NCI-H1092 (cell line): ENCODE results near the gene LANCL1.

Source experiments
- DNase-seq: peaks from one replicate; lab custom pipeline; 2025; lab: John Stamatoyannopoulos, UW

LANCL1 gene

DNA sequence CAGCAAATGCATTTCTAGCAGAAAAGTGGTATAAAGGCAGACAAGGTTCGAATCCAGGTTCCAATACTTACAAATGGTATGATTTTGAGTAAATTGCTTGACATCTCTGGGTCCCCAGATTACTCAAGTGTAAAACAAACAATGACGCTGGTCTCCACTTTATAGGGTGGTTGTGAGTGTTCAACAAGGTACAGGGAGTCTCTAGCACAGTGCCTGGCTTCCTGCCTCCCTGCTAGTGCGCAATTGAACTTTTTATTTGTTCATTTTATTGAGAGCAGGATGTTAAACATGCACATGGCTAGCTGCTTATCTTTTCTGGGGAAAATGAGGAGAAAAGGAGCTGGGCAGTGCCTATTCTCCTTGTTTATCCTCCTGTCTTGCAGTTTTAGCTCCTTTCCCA is 86.7 kb downstream of the LANCL1 start:
- DNase-seq = no peak

DNA sequence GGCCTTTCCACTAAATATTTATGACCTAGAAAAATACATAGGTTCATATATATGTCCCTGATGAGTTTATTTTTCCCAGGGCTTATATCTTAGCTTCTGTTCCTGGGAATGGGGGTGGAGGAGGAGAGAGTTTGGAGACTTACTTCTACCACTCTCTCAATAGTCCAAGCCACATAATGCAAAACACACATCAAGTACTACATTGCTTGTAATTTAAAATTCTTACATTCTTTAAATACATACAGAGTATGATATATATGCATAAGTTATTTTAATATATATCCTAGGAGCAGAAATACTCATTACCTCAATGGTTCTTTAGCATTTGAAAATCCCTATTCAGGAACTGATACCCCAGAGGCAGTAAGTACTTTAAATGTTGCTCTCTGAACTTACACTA is 88.4 kb downstream of the LANCL1 start:
- no peak for DNase-seq

GRCh38 chr2:210387074-210387473 is 89.5 kb downstream of the LANCL1 start:
- DNase-seq = no peak
